GM18505 (cell line): Measurements from ENCODE around the gene CCDC69.

Experiments
- ATAC-seq: cut with Tn5 transposase; IDR thresholded peaks from one replicate; pipeline ENCODE4 v1.9.1; 2021; ENCODE audit not compliant: unreplicated experiment
- POLR2A ChIP-seq: IDR thresholded peaks from 4 replicates; pipeline ENCODE4 v1.6.1; 2011; ENCODE audit warnings: borderline replicate concordance; ENCODE audit not compliant: insufficient read depth, insufficient read length; ENCODE audit errors: extremely low read depth

The CCDC69 gene

GRCh38 chr5:151151793-151152192 is 72.1 kb downstream of the CCDC69 start:
- ATAC-seq: peak; percentile 32
- TF ChIP-seq POLR2A: no peak

DNA sequence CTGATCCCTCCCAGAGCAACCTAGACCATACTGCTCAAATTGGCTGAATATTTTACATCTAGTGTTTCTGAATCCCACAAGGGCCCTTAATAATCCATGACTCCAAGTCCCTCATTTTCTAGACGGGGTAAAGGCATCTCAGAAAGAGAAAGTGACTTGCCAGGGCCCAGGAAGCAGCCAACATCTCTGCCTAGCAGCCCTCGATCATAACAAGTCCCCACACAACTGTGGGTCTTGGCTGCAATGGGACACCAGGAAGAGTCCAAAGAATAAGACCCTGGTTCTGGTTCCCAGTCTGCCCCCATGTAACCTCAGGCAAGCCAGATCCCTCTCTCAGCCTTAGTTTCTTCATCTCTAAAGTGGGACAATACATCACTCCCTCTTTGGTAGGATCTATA is 72.6 kb downstream of the CCDC69 start:
- no peak for ATAC-seq

DNA sequence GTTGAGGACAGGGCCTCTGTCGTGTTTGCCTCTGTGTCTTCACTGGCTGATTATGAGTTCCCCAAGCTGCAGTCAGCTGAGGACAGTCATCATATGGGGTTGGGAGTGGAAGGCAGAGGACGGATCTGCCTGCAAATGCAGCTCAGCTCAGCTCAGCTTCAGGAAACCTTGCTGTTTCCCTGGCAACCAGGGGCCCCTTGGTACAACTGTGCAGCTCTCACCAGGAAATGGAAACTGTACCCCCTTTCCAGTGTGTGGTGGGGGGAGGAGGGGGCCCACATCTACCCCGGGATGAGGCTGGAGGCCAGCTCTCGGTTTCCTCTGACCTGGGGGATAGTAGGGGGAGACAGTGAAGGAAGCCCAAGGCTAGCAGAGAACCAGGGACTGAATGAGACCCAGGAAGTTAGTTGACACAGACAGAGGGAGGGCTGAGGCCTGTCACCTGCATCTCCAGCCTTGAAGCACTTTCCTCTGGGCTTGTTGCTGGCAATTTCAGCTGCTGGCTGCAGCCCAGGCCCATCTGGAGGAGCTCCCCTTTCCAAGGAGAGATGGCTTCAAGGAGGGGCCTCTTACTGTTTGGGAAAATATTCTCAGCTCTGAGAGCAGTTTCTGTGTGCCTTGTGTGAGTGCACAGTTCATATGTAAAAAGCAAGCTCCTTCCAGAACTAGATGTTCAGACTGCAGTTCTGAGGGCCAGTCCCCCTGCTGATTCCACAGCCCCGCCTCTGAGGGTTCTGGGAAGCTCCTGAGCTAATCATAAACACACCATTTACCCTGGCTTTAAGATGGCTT is 73.2 kb downstream of the CCDC69 start:
- TF ChIP-seq POLR2A: peak; percentile 47
- peak; percentile 63 for ATAC-seq

More for the DNA sequence above, 72.6 kb downstream of the CCDC69 start:
- TF ChIP-seq POLR2A: no peak

DNA sequence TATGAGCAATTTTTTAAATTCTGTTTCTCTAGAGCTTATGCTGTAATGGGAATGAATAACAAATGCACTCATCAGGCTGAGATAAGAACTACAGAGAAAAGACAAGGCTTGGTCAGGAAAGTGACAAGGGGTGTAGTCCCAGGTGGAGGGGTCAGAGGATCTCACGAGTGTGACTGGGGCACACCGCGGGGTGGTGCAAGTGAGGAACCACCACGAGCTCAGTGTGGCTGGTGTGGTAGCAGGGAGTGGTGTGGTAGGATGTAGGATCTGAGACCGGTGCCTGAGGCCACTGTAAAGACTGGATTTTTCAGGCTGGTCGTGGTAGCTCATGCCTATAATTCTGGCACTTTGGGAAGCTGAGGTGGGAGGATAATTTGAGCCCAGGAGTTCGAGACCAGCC is 75.3 kb downstream of the CCDC69 start:
- ATAC-seq: no peak
- TF ChIP-seq POLR2A: no peak

DNA sequence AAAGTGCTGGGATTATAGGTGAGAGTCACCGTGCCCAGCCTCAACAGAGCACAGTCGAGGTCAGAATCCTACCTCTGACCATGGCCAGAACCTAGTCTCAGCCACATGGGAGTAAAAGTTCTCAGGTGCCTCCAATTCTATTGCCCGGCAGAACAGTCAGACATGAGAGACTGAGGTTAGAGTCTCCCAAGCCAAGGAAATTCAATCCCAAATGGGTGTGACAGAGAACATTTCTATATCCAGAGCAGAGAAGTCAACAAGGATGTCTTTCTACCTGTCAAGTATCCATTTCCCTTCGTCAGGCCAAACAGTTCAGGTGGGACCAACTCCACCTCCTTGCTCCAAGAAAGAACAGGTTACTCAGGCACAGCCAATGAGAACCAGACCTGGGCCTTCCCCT is 76.9 kb downstream of the CCDC69 start:
- no peak for ATAC-seq
- no peak for TF ChIP-seq POLR2A

DNA sequence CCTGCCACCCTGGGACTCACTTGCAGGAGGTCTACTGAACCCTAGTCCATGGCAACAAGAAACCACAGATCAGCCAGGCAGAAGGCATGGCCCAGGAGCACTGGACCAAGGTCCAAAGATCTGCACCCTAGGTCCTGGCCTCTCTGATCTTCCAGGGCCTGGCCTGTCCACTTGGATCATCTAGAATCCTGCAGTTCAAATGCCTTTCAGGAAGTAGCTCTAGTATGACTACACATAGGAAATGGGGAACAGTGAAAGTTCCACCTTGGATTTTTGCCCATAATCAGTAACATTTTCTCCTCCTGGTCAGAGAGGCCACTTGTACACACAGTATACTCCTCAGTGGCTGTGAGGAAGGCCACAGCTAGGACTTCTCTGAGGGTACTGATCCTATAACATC is 77.8 kb downstream of the CCDC69 start:
- ATAC-seq: no peak
- no peak for TF ChIP-seq POLR2A

DNA sequence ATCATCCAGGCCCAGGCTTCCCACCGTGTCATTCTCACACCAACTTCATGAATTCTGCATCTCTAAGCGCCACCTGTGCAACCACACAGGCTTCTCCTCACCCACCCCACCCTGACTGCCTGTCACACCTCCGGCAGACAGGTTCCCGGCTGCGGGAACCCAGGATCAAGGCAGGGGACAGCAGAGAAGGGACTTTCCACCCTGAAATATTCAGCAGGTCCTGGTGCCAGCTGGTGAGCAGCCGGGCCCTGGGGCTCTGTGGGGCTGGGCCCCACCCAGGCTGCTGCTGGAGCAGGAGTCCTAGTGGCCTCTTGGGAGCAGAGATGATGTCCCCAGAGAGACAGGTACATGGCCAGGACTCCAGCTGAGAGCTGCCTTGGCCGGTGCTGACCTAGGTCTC is 79.0 kb downstream of the CCDC69 start:
- no peak for ATAC-seq

DNA sequence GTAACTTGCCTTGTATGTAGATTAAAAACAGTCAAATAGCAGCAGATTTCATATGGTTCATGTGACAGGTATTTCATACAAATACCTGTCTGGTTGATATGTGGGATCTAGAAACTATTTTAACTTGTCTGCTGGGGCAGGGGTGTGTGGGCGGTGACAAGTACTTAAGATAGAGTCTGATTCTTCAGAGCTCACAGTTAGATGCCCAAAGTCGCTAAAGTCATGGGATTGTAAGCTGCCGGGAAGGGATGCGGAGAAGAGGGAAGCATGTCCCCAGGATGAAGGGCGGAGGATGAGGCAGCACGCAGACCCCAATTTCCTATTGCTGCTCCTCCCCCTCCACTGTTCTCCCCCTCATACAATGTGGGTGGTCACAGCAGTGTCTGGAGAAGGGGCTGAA is 79.6 kb downstream of the CCDC69 start:
- no peak for TF ChIP-seq POLR2A

More for the DNA sequence above, 79.0 kb downstream of the CCDC69 start:
- TF ChIP-seq POLR2A: no peak

GRCh38 chr5:151143645-151144044 is 80.2 kb downstream of the CCDC69 start:
- no peak for ATAC-seq
- no peak for TF ChIP-seq POLR2A

More for the DNA sequence above, 79.6 kb downstream of the CCDC69 start:
- ATAC-seq: no peak

GRCh38 chr5:151142933-151143332 is 81.0 kb downstream of the CCDC69 start:
- no peak for ATAC-seq
- TF ChIP-seq POLR2A: no peak

DNA sequence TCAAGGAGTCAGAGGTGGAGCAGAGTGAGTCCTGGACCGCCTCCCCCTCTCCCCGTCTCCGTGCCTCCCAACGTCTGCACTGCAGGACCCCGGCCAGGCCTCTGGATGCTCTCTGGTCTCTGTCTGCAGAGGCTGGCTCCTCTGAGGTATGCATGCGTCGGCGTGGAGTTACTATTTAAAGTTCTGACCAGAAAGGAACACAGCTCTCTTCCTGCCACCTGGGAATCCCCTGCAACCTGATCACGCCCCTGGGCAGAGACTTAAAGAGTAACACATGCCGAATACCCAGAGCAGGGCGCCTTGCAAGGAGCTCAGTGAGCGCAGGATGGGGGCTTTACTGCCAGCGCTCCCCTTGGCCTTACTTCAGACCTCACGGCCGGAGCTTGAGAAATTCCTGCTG is 82.4 kb downstream of the CCDC69 start:
- TF ChIP-seq POLR2A: peak; percentile 50
- peak; percentile 79 for ATAC-seq

- no peak for TF ChIP-seq POLR2A
Observed at GRCh38 chr5:151140686-151141459, 83.0 kb downstream of the CCDC69 start.

DNA sequence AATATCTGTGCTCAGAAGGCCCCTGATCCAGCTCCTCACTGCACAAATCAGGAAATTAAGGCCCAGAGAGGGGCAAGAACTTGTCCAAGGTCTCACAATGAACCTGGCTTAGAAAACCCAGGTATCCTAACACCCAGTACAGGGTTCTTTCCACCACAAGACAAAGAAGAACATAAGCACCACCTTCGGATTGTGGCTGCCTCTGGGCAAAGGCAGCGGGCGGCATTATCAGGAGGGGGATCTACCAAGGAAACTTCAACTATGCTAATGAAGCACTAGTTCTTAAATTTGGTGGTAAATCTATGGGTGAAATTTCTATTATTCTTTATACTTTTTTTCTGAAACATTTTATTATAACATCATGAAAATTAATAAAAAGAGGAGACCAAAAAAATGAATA is 84.2 kb downstream of the CCDC69 start:
- TF ChIP-seq POLR2A: no peak
- ATAC-seq: no peak

More at GRCh38 chr5:151140686-151141459, 83.0 kb downstream of the CCDC69 start:
- no peak for ATAC-seq

DNA sequence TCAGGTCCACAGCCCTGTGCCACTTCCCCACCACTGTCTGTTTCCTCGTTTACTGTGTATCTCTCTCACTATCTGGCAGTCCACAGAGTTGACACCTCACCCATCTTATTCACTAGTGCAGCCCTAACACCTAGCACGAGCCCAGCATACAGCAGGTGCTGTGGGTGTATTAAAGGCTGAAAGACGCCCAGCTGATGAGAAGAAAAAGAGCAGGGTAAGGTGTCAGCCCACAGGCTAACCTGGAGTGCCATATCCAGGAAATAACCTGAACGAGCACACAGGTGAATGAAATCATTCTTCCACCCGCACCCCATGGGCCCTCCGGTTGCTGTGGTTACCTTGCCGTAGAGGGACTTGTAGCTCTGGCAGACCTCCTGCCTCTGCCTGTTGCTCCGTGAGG is 84.9 kb downstream of the CCDC69 start:
- no peak for TF ChIP-seq POLR2A
- no peak for ATAC-seq
